Activated gamma-delta T cell (primary cell): ENCODE measurements around the gene FAM229A.
"Not testable (repeated sequence)": the region's sequence is repeated elsewhere in the genome, so short reads cannot be mapped to it uniquely, and the experiment has no call there.

Source experiments
- DNase-seq: peaks from one replicate; lab custom pipeline; 2025; lab: John Stamatoyannopoulos, UW

Gene FAM229A

DNA sequence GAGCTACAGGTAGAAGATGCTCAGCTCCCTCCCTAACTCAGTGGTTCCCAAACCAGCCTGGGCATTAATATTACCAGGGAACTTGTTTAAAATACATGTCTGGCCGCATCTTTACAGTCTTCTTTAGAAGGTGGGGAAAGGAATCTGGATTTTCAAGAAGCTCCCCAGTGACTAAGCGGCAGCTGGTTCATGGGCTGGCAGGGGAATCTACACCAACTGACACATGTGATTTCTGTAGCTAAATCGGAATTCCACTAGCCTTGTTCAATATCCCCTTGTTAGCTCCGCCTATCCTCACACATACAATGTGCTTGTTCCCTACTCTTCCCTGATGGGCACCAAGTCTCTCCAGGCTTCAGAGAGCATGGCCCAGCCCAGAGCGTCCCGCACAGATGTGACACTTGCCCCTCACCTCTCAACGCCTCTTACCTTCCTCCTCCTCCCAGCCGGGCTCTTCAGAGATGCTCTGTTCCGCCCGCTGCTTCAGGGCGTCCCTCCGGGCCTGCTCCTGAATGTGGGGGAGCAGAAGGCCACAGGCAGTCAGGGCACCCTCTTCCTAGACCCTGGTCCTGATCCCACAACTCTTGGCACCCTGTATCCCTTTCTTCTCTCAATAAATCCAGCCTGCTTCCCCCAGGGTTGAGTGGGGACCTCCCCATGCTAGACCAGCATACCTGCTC is 15.4 kb upstream of the FAM229A start:
- no peak for DNase-seq

- no peak for DNase-seq
Measured at GRCh38 chr1:32376199-32376598, 13.9 kb upstream of the FAM229A start.

DNA sequence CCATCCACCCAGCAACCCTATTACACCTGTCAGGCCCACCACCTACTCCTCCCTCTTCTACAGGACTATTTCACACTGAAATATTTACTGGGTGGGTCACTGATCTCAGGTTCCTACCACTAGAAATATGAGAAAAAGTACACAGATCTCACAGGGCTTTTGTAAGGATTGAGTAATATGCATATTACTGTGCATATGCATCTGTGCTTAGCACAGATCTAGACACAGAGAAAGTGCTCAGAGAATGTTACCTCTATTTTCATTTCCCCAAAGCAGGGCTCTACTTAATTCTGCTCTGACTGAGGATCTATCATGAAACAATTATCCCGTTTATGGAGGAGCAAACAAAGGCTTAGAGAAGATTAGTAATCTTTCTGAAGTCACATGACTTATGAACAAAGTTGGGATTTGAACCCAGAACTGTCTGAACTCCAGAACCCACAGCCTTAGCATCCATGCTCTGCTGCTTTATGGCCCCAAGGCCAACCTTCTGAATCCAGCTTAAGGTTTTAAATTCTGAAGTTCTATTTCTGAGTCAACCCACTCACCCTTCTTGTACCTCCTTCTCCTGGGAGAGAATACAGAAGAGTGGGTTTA is 11.8 kb upstream of the FAM229A start:
- DNase-seq = no peak

DNA sequence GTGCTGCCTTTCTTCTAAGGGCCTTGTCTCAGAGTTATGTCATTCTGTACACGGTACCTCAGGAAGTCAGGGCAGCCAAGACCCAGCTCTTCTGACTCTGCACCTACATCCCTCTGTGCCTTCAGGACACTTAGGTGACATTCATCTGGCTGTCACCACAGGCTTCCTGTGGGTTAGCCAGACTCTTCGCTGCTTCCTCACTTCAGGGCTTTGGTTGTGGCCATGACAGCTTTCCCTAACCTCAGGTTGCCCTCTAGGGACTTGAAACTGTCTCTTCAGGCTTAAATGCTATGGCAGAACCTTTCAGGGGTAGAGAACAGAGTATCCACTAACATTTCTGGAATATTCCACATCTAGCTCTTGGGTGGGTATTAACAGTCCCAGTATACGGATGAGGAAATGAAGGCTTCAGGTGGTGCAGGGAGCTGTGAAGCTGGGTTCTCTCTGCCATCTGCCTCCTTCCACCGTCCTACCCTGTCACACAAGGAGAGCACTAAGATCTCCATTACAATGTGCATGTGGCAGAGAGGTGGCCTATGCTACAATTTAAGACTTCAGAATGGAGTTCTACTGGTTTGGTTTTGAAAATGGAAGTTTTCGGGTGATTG is 10.0 kb upstream of the FAM229A start:
- DNase-seq = no peak

GRCh38 chr1:32367912-32368635 is 5.8 kb upstream of the FAM229A start:
- no peak for DNase-seq

- no peak for DNase-seq
Measured at GRCh38 chr1:32365445-32365844, 3.2 kb upstream of the FAM229A start.

DNA sequence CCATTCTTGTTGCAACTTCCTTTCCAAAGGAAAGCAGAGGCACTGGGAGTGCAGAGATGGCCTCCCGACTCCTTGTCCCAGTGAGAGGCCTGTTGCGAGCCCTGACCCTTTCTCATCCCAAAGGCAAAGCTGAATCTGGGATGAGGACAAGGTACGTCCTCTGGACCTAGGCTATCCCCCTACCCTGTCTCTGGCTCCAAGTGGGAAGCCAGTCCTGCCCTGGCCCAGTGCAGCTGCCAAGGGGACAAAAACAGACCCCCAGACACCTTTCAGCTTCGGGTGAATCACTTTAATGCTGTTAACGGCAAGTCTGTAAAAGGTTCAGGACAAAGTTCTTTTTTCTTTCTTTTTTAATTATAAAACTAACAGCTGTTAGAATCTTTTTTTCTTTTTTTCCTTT is 2.6 kb upstream of the FAM229A start:
- no peak for DNase-seq

DNA sequence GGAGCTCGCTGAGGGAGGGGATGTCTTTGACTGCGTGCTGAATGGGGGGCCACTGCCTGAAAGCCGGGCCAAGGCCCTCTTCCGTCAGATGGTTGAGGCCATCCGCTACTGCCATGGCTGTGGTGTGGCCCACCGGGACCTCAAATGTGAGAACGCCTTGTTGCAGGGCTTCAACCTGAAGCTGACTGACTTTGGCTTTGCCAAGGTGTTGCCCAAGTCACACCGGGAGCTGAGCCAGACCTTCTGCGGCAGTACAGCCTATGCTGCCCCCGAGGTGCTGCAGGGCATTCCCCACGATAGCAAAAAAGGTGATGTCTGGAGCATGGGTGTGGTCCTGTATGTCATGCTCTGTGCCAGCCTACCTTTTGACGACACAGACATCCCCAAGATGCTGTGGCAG is 1.4 kb upstream of the FAM229A start:
- DNase-seq = no peak

DNA sequence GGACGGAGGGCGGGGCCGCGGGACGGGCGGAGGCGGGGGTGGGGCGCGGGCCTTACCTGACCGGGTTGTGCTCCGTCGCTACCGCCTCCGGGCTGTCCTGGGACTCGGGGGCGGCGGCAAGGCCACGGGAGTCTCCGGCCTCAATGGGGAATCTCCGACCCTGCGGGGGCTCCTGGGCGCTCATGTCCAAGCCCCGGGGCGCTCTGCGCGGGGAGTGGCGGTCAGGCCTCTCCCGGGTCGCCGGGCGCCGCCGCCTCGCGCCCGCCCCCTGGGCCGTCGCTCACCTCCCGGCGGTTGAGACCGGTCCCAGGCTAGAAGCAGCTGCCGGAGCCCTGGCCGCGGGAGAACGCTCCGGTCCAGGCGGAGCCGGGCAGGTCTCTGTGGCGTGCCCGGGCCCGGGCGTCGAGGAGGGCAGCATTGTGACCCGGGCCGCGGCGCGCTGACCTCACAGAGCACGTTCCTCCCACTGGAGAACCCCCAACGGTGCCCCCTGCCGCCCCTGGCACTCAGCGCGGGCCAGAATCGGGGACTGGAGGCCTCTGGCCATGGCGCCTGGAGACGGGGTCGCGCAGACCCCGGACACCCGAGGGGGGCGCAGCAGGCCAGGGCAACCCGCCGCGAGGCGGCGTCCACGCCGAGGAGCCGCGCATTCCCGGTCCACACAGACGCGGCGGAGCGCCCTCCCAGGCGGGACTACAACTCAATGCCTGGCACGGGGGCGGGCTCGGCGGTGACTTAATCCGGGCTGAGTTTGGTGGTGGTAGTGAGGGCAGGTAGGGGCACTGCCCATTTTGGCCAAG is 411 bp downstream of the FAM229A start:
- DNase-seq = peak; percentile 20

GRCh38 chr1:32361308-32361673 is 994 bp downstream of the FAM229A start:
- no peak for DNase-seq

GRCh38 chr1:32358435-32358834 is 3.9 kb downstream of the FAM229A start:
- DNase-seq = no peak

DNA sequence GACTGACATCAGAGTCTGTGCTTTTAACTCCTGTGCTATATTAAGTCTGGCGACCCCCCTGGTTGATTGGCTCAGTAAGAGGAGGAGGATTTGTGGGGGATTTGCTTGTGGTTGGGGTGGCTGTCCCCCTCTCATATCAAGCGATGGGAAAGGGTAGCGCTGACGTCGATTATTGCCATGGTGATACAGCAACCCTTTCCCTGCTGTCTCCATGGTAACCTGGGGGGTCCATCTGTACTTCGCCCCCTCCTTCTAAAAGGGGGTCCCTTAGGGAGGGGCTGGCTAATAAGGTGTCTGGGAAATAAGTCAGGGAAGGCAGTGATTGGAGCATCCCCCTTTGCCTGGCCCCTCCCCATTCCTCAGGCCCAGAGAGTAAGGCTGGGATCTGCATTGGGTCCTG is 4.7 kb downstream of the FAM229A start:
- DNase-seq = no peak

GRCh38 chr1:32356478-32356877 is 5.8 kb downstream of the FAM229A start:
- no peak for DNase-seq

- not testable (repeated sequence) for DNase-seq
Measured at GRCh38 chr1:32355778-32356177, 6.5 kb downstream of the FAM229A start.

GRCh38 chr1:32353886-32354570 is 8.3 kb downstream of the FAM229A start:
- DNase-seq = no peak

- no peak for DNase-seq
Measured at GRCh38 chr1:32353431-32353830, 8.9 kb downstream of the FAM229A start.

GRCh38 chr1:32352831-32353383 is 9.4 kb downstream of the FAM229A start:
- no peak for DNase-seq

- no peak for DNase-seq
Measured at GRCh38 chr1:32352239-32352745, 10.0 kb downstream of the FAM229A start.

DNA sequence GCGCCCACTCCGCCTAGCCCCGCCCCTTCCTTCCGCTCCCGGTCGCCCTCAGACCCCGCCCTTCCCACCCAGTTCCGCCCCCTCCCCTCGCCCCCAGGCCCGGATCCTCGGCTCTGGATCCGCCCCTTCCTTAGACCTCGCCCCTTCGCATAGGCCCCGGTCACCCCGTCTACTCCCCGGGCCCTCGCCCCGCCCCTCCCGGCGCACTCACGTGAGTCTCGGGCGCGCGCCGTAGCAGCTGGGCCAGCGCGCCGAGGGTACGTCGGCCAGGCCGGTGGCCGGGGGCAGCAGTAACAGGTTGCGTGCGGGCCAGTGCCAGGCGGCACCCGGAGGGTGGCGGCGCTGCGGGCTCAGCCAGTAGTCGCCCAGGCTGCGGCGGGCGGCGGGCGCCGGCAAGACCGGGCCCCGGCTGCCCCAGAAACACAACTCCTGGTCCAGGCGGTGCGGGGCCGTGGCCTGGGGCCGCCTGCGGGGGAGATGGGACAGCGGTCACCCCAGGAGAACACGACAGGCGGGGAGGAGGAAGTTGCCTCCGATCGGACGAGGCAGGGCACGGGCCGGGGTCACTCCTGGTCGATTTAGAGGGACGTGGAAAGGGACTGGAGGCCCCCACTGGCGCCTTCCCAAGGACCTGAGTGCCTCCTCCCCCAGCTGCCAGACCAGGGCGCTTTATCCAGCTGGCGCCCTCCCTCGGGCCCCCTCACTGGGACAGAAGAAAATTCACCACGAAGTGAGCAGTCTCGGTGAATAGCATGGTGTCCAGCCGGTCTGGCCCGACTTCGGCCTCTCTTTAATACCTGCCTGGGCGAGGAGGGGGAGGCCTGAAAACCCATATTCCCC is 10.7 kb downstream of the FAM229A start:
- DNase-seq = peak; percentile 79

- peak; percentile 62 for DNase-seq
Measured at GRCh38 chr1:32350785-32351398, 11.4 kb downstream of the FAM229A start.
